Stimulated activated CD8-positive, alpha-beta memory T cell treated with anti-CD3 and anti-CD28 coated beads, Interleukin-12 subunit alpha, Interleukin-12 subunit beta, amount 100 ng/mL, for 4 hours (primary cell): Measurements from ENCODE around the gene VPS35.
A peak's percentile ranks its signal among the peaks of the same experiment; 100 is the strongest.

Experiments used
- DNase-seq: peaks from one replicate; pipeline ENCODE4 v3.0.0-alpha.2; 2020; ENCODE audit warnings: low read depth

VPS35 gene

GRCh38 chr16:46688654-46689364 lies at the start of gene VPS35:
VPS35 (minus strand) TSS chr16:46689178; CDS start chr16:46689133, 45 bp downstream.
- DNase-seq = peak; percentile 99

- DNase-seq = no peak
Observed at GRCh38 chr16:46737621-46738214, 48.7 kb upstream of the VPS35 start.

- no peak for DNase-seq
Observed at GRCh38 chr16:46736695-46737094, 47.7 kb upstream of the VPS35 start.

GRCh38 chr16:46733319-46733830 lies 44.4 kb upstream of the VPS35 start:
- DNase-seq = no peak

- DNase-seq = no peak
Observed at GRCh38 chr16:46732561-46732960, 43.6 kb upstream of the VPS35 start.

- DNase-seq = no peak
Observed at GRCh38 chr16:46731691-46732555, 42.9 kb upstream of the VPS35 start.

- no peak for DNase-seq
Observed at GRCh38 chr16:46730801-46731690, 42.1 kb upstream of the VPS35 start.

- no peak for DNase-seq
Observed at GRCh38 chr16:46730126-46730525, 41.1 kb upstream of the VPS35 start.

GRCh38 chr16:46729326-46729995 lies 40.5 kb upstream of the VPS35 start:
- no peak for DNase-seq

- no peak for DNase-seq
Observed at GRCh38 chr16:46728806-46729205, 39.8 kb upstream of the VPS35 start.

- no peak for DNase-seq
Observed at GRCh38 chr16:46727630-46728029, 38.7 kb upstream of the VPS35 start.

GRCh38 chr16:46727184-46727583 lies 38.2 kb upstream of the VPS35 start:
- no peak for DNase-seq

- DNase-seq = no peak
Observed at GRCh38 chr16:46721885-46722284, 32.9 kb upstream of the VPS35 start.

GRCh38 chr16:46720619-46721018 lies 31.6 kb upstream of the VPS35 start:
- DNase-seq = no peak

- no peak for DNase-seq
Observed at GRCh38 chr16:46719528-46719927, 30.6 kb upstream of the VPS35 start.

GRCh38 chr16:46718214-46718613 lies 29.2 kb upstream of the VPS35 start:
- DNase-seq = no peak

- DNase-seq = no peak
Observed at GRCh38 chr16:46717692-46718091, 28.7 kb upstream of the VPS35 start.

- no peak for DNase-seq
Observed at GRCh38 chr16:46715769-46716305, 26.9 kb upstream of the VPS35 start.

- DNase-seq = no peak
Observed at GRCh38 chr16:46714797-46715591, 26.0 kb upstream of the VPS35 start.

- DNase-seq = no peak
Observed at GRCh38 chr16:46713634-46714033, 24.7 kb upstream of the VPS35 start.
